Liver (tissue), 9 donors: ENCODE results near the gene VEGFC. TPM values are rescaled to one million over a fixed set of nuclear protein-coding genes. Genes with fewer than 3 reads are reported as not detected.

Experiments used
- DNase-seq: peaks from one replicate; pipeline ENCODE4 v3.0.0-alpha.2; 2017; ENCODE audit warnings: low spot score
- H3K27ac ChIP-seq, 2 donors: one replicate each; pipeline ENCODE4 v1.7.0; 2013; ENCODE audit warnings: inconsistent platforms in 2 of 2, low read length in 2 of 2, control low read depth in 1 of 2, low read depth in 1 of 2, mild to moderate bottlenecking in 1 of 2
- H3K27me3 ChIP-seq, 4 donors: one replicate each; pipeline versions ENCODE4 v1.6.1 to v1.7.0; 2013; ENCODE audit warnings: low read length in 3 of 4, inconsistent platforms in 1 of 4, mild to moderate bottlenecking in 1 of 4, moderate library complexity in 1 of 4; ENCODE audit not compliant: control insufficient read depth in 4 of 4, insufficient read depth in 4 of 4
- H3K36me3 ChIP-seq, 4 donors: one replicate each; pipeline versions ENCODE4 v1.6.1 to v1.7.0; 2013; ENCODE audit warnings: low read length in 3 of 4, mild to moderate bottlenecking in 3 of 4, low read depth in 1 of 4, moderate library complexity in 1 of 4; ENCODE audit not compliant: control insufficient read depth in 4 of 4, insufficient read depth in 3 of 4
- H3K4me1 ChIP-seq, 4 donors: one replicate each; pipeline versions ENCODE4 v1.6.1 to v1.7.0; 2013; ENCODE audit warnings: low read length in 3 of 4, mild to moderate bottlenecking in 3 of 4, moderate library complexity in 1 of 4; ENCODE audit not compliant: control insufficient read depth in 4 of 4, insufficient read depth in 4 of 4
- H3K4me3 ChIP-seq, 3 donors: one replicate each; pipeline versions ENCODE4 v1.6.1 to v1.7.0; 2013; ENCODE audit warnings: low read length in 3 of 3, control low read depth in 1 of 3, low read depth in 1 of 3, mild to moderate bottlenecking in 1 of 3
- H3K9ac ChIP-seq, 2 donors: one replicate each; pipeline ENCODE4 v1.7.0; 2013; ENCODE audit warnings: low read length in 2 of 2, mild to moderate bottlenecking in 2 of 2, moderate library complexity in 2 of 2, control low read depth in 1 of 2, low read depth in 1 of 2
- H3K9me3 ChIP-seq, 4 donors: one replicate each; pipeline versions ENCODE4 v1.6.1 to v1.7.0; 2013; ENCODE audit warnings: low read length in 3 of 4; ENCODE audit not compliant: control insufficient read depth in 4 of 4
- ATF3 ChIP-seq: IDR thresholded peaks from 2 replicates; pipeline ENCODE4 v1.6.1; 2016; ENCODE audit warnings: antibody characterized with exemption
- EGR1 ChIP-seq, 2 donors: IDR thresholded peaks; 2 replicates each; pipeline ENCODE4 v1.6.1; 2016 to 2018; ENCODE audit warnings: antibody characterized with exemption in 2 of 2, low read depth in 2 of 2
- FOXA1 ChIP-seq: IDR thresholded peaks from 2 replicates; pipeline ENCODE4 v1.6.1; 2016; ENCODE audit warnings: antibody characterized with exemption
- FOXA2 ChIP-seq: IDR thresholded peaks from 2 replicates; pipeline ENCODE4 v1.6.1; 2016; ENCODE audit warnings: antibody characterized with exemption
- GABPA ChIP-seq, 2 donors: IDR thresholded peaks in 1 of 2; conservative IDR thresholded peaks in 1 of 2; 2 replicates each; pipeline ENCODE4 v1.6.1; 2016; ENCODE audit warnings: antibody characterized with exemption in 2 of 2, mild to moderate bottlenecking in 1 of 2, moderate library complexity in 1 of 2
- HNF4A ChIP-seq, 2 donors: conservative IDR thresholded peaks; 2 replicates each; pipeline ENCODE4 v1.6.1; 2016; ENCODE audit warnings: antibody characterized with exemption in 2 of 2, mild to moderate bottlenecking in 2 of 2
- HNF4G ChIP-seq: IDR thresholded peaks from 2 replicates; pipeline ENCODE4 v1.6.1; 2016; ENCODE audit warnings: antibody characterized with exemption
- JUND ChIP-seq, 2 donors: IDR thresholded peaks; 2 replicates each; pipeline ENCODE4 v1.6.1; 2016; ENCODE audit warnings: antibody characterized with exemption in 2 of 2
- MAX ChIP-seq: IDR thresholded peaks from 2 replicates; pipeline ENCODE4 v1.6.1; 2016; ENCODE audit warnings: antibody characterized with exemption
- NR2F2 ChIP-seq: IDR thresholded peaks from 2 replicates; pipeline ENCODE4 v1.6.1; 2016; ENCODE audit warnings: antibody characterized with exemption
- RAD21 ChIP-seq, 2 donors: IDR thresholded peaks; 2 replicates each; pipeline ENCODE4 v1.6.1; 2016; ENCODE audit warnings: antibody characterized with exemption in 2 of 2, mild to moderate bottlenecking in 2 of 2
- REST ChIP-seq: IDR thresholded peaks from 2 replicates; pipeline ENCODE4 v1.6.1; 2016; ENCODE audit warnings: antibody characterized with exemption, mild to moderate bottlenecking
- RXRA ChIP-seq, 2 donors: IDR thresholded peaks; 2 replicates each; pipeline ENCODE4 v1.6.1; 2017 to 2018; ENCODE audit warnings: antibody characterized with exemption in 2 of 2, mild to moderate bottlenecking in 1 of 2
- SP1 ChIP-seq: IDR thresholded peaks from 2 replicates; pipeline ENCODE4 v1.6.1; 2018; ENCODE audit warnings: antibody characterized with exemption, mild to moderate bottlenecking
- TAF1 ChIP-seq: conservative IDR thresholded peaks from 2 replicates; pipeline ENCODE4 v1.6.1; 2016; ENCODE audit warnings: antibody characterized with exemption, mild to moderate bottlenecking
- YY1 ChIP-seq: IDR thresholded peaks from 2 replicates; pipeline ENCODE4 v1.6.1; 2016; ENCODE audit warnings: antibody characterized with exemption, mild to moderate bottlenecking
- ZBTB33 ChIP-seq: IDR thresholded peaks from 2 replicates; pipeline ENCODE4 v1.6.1; 2016; ENCODE audit warnings: antibody characterized with exemption
- WGBS: extraction: QIAGEN DNeasy Blood & Tissue Kit; methylation state at CpG from one replicate; pipeline ENCODE4 v1.1.7; 2013; 5-methylcytosine and 5-hydroxymethylcytosine counted together
- polyA plus RNA-seq, 2 donors: library from polyadenylated mRNA; stranded (reverse) in 1 of 2; unstranded in 1 of 2; fragments of 200-250 nt in 1 of 2; fragments of >200 nt in 1 of 2; fragmentation: Nextera tagmentation in 1 of 2; extraction: Ambion mirVana in 1 of 2; gene quantifications; one replicate each; pipeline versions ENCODE4 v1.2.1 to v1.2.3, GENCODE V29; 2013 to 2015
- total RNA-seq, 2 donors: library from RNA; depleted of rRNA; stranded (reverse); fragments of >200 nt; gene quantifications; one replicate each; pipeline ENCODE4 v1.2.3, GENCODE V29; 2014
- TF ChIP-seq, protein P1 (sequence below): fragments of 150-350 bp; IDR thresholded peaks from 2 replicates; pipeline ENCODE4 v1.5.1; 2017; ENCODE audit warnings: improper control_type of control experiment, low read depth, low read length; ENCODE audit not compliant: missing input control
- donor health status: healthy.
- donor health status: healthy.
- donor health status: healthy.
- donor health status: healthy.
- donor health status: healthy.

Gene VEGFC
- total and polyA plus RNA-seq, 4 donors: 0.32 to 1.8 (median 0.95) TPM

DNA sequence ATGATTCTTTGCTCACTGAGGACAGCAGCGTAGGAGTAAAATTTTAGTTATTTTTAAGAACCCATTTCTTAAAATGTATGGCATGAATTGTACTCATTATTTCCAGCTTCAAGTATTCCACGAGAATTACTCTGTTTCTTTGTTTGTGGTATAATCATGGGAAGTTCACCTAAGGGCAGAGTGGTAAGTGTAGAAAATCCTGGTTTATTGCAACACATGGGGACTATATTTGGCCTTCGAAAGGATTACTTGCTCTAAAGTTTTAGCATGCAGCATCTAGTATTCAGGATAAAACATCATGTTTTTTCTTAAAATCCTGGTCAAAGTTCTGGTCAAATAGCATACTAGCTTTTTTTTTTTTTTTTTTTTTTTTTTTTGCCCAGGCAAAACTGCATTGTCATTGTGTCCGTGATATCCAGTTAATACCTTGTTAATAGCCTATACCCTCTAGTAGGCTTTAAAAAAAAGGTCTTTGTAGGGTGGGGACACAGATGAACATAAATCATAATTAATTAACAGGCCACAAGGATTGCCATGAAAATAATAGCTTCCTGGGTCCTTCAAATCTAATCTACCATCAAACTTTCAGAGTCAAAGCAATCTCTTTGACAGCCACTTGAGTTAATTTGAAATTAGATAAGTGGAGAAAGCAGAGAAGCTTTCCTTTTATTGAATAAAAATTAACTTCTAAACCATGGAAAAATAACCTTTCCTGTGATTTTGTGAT is 44.6 kb upstream of the VEGFC start:
- no peak overlapping the region for H3K4me3 ChIP-seq
- TF ChIP-seq RXRA (IDR thresholded peaks at IDR 0.05) (no peak), GABPA (IDR thresholded peaks at IDR 0.05 in 1 of 2, conservative IDR thresholded peaks at IDR 0.05 in 1 of 2) (no peak), JUND (IDR thresholded peaks at IDR 0.05) (no peak), EGR1 (IDR thresholded peaks at IDR 0.05; ENCODE audit: low read depth in 2 of 2) (no peak), ZBTB33 (no peak), FOXA1 (no peak), RAD21 (IDR thresholded peaks at IDR 0.05) (no peak), MAX (no peak), SP1 (no peak), HNF4G (no peak), YY1 (no peak), REST (no peak), FOXA2 (no peak)
- TF ChIP-seq, protein P1, sequence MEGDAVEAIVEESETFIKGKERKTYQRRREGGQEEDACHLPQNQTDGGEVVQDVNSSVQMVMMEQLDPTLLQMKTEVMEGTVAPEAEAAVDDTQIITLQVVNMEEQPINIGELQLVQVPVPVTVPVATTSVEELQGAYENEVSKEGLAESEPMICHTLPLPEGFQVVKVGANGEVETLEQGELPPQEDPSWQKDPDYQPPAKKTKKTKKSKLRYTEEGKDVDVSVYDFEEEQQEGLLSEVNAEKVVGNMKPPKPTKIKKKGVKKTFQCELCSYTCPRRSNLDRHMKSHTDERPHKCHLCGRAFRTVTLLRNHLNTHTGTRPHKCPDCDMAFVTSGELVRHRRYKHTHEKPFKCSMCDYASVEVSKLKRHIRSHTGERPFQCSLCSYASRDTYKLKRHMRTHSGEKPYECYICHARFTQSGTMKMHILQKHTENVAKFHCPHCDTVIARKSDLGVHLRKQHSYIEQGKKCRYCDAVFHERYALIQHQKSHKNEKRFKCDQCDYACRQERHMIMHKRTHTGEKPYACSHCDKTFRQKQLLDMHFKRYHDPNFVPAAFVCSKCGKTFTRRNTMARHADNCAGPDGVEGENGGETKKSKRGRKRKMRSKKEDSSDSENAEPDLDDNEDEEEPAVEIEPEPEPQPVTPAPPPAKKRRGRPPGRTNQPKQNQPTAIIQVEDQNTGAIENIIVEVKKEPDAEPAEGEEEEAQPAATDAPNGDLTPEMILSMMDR: no peak
- 43% methylated on average over 4 of the region's 4 CpGs for WGBS

GRCh38 chr4:176834531-176834930 is 41.8 kb upstream of the VEGFC start:
- Histone ChIP-seq H3K36me3 (no peaks in the 10 kb centered on the region), H3K27ac (no peak overlapping the region), H3K27me3 (no peaks in the 10 kb centered on the region), H3K9me3 (no peaks in the 10 kb centered on the region), H3K9ac (no peak overlapping the region), H3K4me3 (no peak overlapping the region), H3K4me1 (no peaks in the 10 kb centered on the region)
- 41% methylated on average over 2 of the region's 2 CpGs for WGBS
- DNase-seq: no peak
- TF ChIP-seq TAF1: no peak
- TF ChIP-seq GABPA (IDR thresholded peaks at IDR 0.05 in 1 of 2, conservative IDR thresholded peaks at IDR 0.05 in 1 of 2): no peak
- no peak for TF ChIP-seq RAD21 (IDR thresholded peaks at IDR 0.05)
- no peak for TF ChIP-seq RXRA (IDR thresholded peaks at IDR 0.05)
- TF ChIP-seq JUND (IDR thresholded peaks at IDR 0.05): no peak
- no peak for TF ChIP-seq FOXA1
- no peak for TF ChIP-seq HNF4G
- TF ChIP-seq HNF4A (conservative IDR thresholded peaks at IDR 0.05): no peak
- TF ChIP-seq ATF3: no peak
- TF ChIP-seq ZBTB33: no peak
- TF ChIP-seq NR2F2: no peak
- TF ChIP-seq, protein P1: no peak
- no peak for TF ChIP-seq YY1

More for the DNA sequence above, 44.6 kb upstream of the VEGFC start:
- Histone ChIP-seq H3K9ac (no peak overlapping the region), H3K9me3 (no peaks in the 10 kb centered on the region), H3K27me3 (no peaks in the 10 kb centered on the region), H3K4me1 (no peaks in the 10 kb centered on the region), H3K27ac (no peak overlapping the region), H3K36me3 (no peaks in the 10 kb centered on the region)
- DNase-seq: no peak
